OCI-LY1 (cell line): ENCODE data around the gene TNFRSF1A.

Source experiments
- H2AFZ ChIP-seq: fragments of 200-600 bp; sonication (generic), shearing (Covaris generic); 2 replicates; pipeline ENCODE4 v1.6.0; 2014; ENCODE audit warnings: antibody characterized with exemption, mild to moderate bottlenecking, low read length
- H3F3A ChIP-seq: fragments of 200-600 bp; sonication (generic), shearing (Covaris generic); 2 replicates; pipeline ENCODE4 v1.6.0; 2014; ENCODE audit warnings: mild to moderate bottlenecking, antibody characterized with exemption, low read length, moderate library complexity; ENCODE audit not compliant: insufficient read depth
- H3K27ac ChIP-seq: fragments of 200-600 bp; sonication (generic); 2 replicates; pipeline ENCODE4 v1.5.1; 2014; ENCODE audit warnings: low read length, mixed run types, mild to moderate bottlenecking, low read depth; ENCODE audit not compliant: poor library complexity, severe bottlenecking
- H3K27me3 ChIP-seq: fragments of 200-600 bp; sonication (generic); 2 replicates; pipeline ENCODE4 v1.6.0; 2014; ENCODE audit warnings: antibody characterized with exemption, mild to moderate bottlenecking, low read length, moderate library complexity; ENCODE audit not compliant: insufficient read depth
- H3K36me3 ChIP-seq: fragments of 200-600 bp; sonication (generic); 2 replicates; pipeline ENCODE4 v1.6.1; 2014; ENCODE audit warnings: mild to moderate bottlenecking, antibody characterized with exemption, low read length, moderate library complexity, mixed read lengths; ENCODE audit not compliant: insufficient read depth
- H3K4me1 ChIP-seq: fragments of 200-600 bp; sonication (generic); 2 replicates; pipeline ENCODE4 v1.5.1; 2014; ENCODE audit warnings: mild to moderate bottlenecking, low read length, moderate library complexity; ENCODE audit not compliant: insufficient read depth, severe bottlenecking
- H3K4me2 ChIP-seq: fragments of 200-600 bp; sonication (generic), shearing (Covaris generic); 2 replicates; pipeline ENCODE4 v1.6.1; 2014; ENCODE audit warnings: low read length
- H3K4me3 ChIP-seq: fragments of 200-600 bp; sonication (generic); 2 replicates; pipeline ENCODE4 v1.5.1; 2014; ENCODE audit warnings: low read length, low read depth, mild to moderate bottlenecking, mixed read lengths; ENCODE audit not compliant: poor library complexity, severe bottlenecking
- H3K79me2 ChIP-seq: fragments of 200-600 bp; shearing (Covaris generic); 2 replicates; pipeline ENCODE4 v1.6.1; 2016; ENCODE audit warnings: mixed run types, low read length, mixed read lengths; ENCODE audit not compliant: insufficient read depth
- H3K9ac ChIP-seq: fragments of 200-600 bp; sonication (generic), shearing (Covaris generic); 2 replicates; pipeline ENCODE4 v1.6.1; 2014; ENCODE audit warnings: mild to moderate bottlenecking, low read length, mixed read lengths
- H3K9me2 ChIP-seq: fragments of 200-600 bp; sonication (generic), shearing (Covaris generic); 2 replicates; pipeline ENCODE4 v1.6.1; 2014; ENCODE audit warnings: low read depth, mild to moderate bottlenecking, low read length, mixed read lengths
- H3K9me3 ChIP-seq: fragments of 200-600 bp; shearing (Covaris generic); 2 replicates; pipeline ENCODE4 v1.6.1; 2014; ENCODE audit warnings: low read length, mixed read lengths
- H4K20me1 ChIP-seq: fragments of 200-600 bp; sonication (generic), shearing (Covaris generic); 2 replicates; pipeline ENCODE4 v1.6.0; 2016; ENCODE audit warnings: mild to moderate bottlenecking, low read length; ENCODE audit not compliant: insufficient read depth
- CTCF ChIP-seq: fragments of 200-600 bp; sonication (generic), shearing (Covaris generic); IDR thresholded peaks from 2 replicates; pipeline ENCODE4 v1.5.1; 2017; ENCODE audit warnings: mild to moderate bottlenecking, antibody characterized with exemption, low read length, moderate library complexity, mixed read lengths
- EZH2 ChIP-seq: fragments of 200-600 bp; sonication (generic), shearing (Covaris generic); IDR thresholded peaks from 2 replicates; pipeline ENCODE4 v1.8.0; 2017; ENCODE audit warnings: borderline replicate concordance, mixed run types, mild to moderate bottlenecking, antibody characterized with exemption, low read length, moderate library complexity, mixed read lengths

TNFRSF1A gene

GRCh38 chr12:6319446-6319845 is 22.4 kb downstream of the TNFRSF1A start:
- TF ChIP-seq EZH2 = no peak
- no peak for TF ChIP-seq CTCF
- Histone ChIP-seq H3K4me3 (no peak overlapping the region), H4K20me1 (no peaks in the 10 kb centered on the region), H3K9me3 (no peaks in the 10 kb centered on the region), H3K79me2 (no peaks in the 10 kb centered on the region), H3K36me3 (no peaks in the 10 kb centered on the region), H2AFZ (no peak overlapping the region), H3K9ac (no peak overlapping the region), H3K4me1 (peaks cover 12% of the 10 kb centered on the region), H3K27ac (no peak overlapping the region), H3K4me2 (no peak overlapping the region), H3K9me2 (no peaks in the 10 kb centered on the region), H3F3A (no peaks in the 10 kb centered on the region), H3K27me3 (0 out of 2 replicates have a peak, but pooled peaks cover 16% of the 10 kb centered on the region)

GRCh38 chr12:6318440-6318879 is 23.4 kb downstream of the TNFRSF1A start:
- no peak for TF ChIP-seq CTCF
- TF ChIP-seq EZH2 = no peak
- no peaks in the 10 kb centered on the region for H4K20me1 ChIP-seq
- no peaks in the 10 kb centered on the region for H3K9me3 ChIP-seq
- H3K36me3 ChIP-seq = no peaks in the 10 kb centered on the region
- H3K4me1 ChIP-seq = peaks cover 8% of the 10 kb centered on the region
- peaks cover 20% of the 10 kb centered on the region; the same call in 1 of the 2 replicates for H3K27me3 ChIP-seq
- no peak overlapping the region for H2AFZ ChIP-seq
- no peaks in the 10 kb centered on the region for H3K9me2 ChIP-seq
- no peak overlapping the region for H3K4me3 ChIP-seq
- no peak overlapping the region for H3K4me2 ChIP-seq
- no peak overlapping the region for H3K9ac ChIP-seq
- H3K79me2 ChIP-seq = no peaks in the 10 kb centered on the region
- H3K27ac ChIP-seq = no peak overlapping the region
- no peaks in the 10 kb centered on the region for H3F3A ChIP-seq

- no peaks in the 10 kb centered on the region for H3K9me2 ChIP-seq
- no peaks in the 10 kb centered on the region for H3K9me3 ChIP-seq
- no peak overlapping the region for H3K4me3 ChIP-seq
- no peaks in the 10 kb centered on the region for H4K20me1 ChIP-seq
- no peak overlapping the region for H3K9ac ChIP-seq
- no peak overlapping the region for H3K27ac ChIP-seq
- no peak overlapping the region for H2AFZ ChIP-seq
- H3K36me3 ChIP-seq = no peaks in the 10 kb centered on the region
- H3K79me2 ChIP-seq = no peaks in the 10 kb centered on the region
- H3K4me1 ChIP-seq = peaks cover 2% of the 10 kb centered on the region
- no peak for TF ChIP-seq CTCF
- no peak for TF ChIP-seq EZH2
- H3F3A ChIP-seq = no peaks in the 10 kb centered on the region
- no peak overlapping the region for H3K4me2 ChIP-seq
- H3K27me3 ChIP-seq = peaks cover 26% of the 10 kb centered on the region; the same call in 1 of the 2 replicates
Measured at GRCh38 chr12:6317693-6318439, 24.0 kb downstream of the TNFRSF1A start.
